Activated naive CD8-positive, alpha-beta T cell treated with anti-CD3 and anti-CD28 coated beads for 36 hours (primary cell): Measurements from ENCODE around the gene MAP3K10. TPM values are rescaled to one million over a fixed set of nuclear protein-coding genes. Genes with fewer than 3 reads are reported as not detected.
"Not testable (repeated sequence)": the region's sequence is repeated elsewhere in the genome, so short reads cannot be mapped to it uniquely, and the experiment has no call there.

ENCODE experiments used
- DNase-seq: peaks from one replicate; pipeline ENCODE4 v3.0.0; 2021
- H3K27ac Mint-ChIP-seq: one replicate; pipeline ENCODE4 v1.8.0; 2022; ENCODE audit warnings: mild to moderate bottlenecking, moderate library complexity, mixed read lengths
- H3K27me3 Mint-ChIP-seq: one replicate; pipeline ENCODE4 v1.8.0; 2022; ENCODE audit warnings: mild to moderate bottlenecking, mixed read lengths
- H3K36me3 Mint-ChIP-seq: one replicate; pipeline ENCODE4 v1.8.0; 2021; ENCODE audit warnings: mild to moderate bottlenecking, mixed read lengths
- H3K4me1 Mint-ChIP-seq: one replicate; pipeline ENCODE4 v1.8.0; 2021; ENCODE audit warnings: mixed read lengths
- H3K4me3 Mint-ChIP-seq: one replicate; pipeline ENCODE4 v1.8.0; 2022; ENCODE audit warnings: mild to moderate bottlenecking, moderate library complexity, mixed read lengths
- H3K9me3 Mint-ChIP-seq: one replicate; pipeline ENCODE4 v1.8.0; 2022; ENCODE audit warnings: mixed read lengths
- total RNA-seq, 2 experiments: library from RNA; stranded (reverse); gene quantifications; one replicate each; pipeline ENCODE4 v1.2.3, GENCODE V29; 2021

The MAP3K10 gene
- total RNA-seq, 2 experiments from 2014 or later: 8.3 to 9.3 TPM

- H3K4me1 Mint-ChIP-seq: peaks cover 10% of the 10 kb centered on the region
- DNase-seq: no peak
- no peak overlapping the region for H3K4me3 Mint-ChIP-seq
- no peak overlapping the region for H3K27ac Mint-ChIP-seq
- no peaks in the 10 kb centered on the region for H3K27me3 Mint-ChIP-seq
- H3K9me3 Mint-ChIP-seq: no peaks in the 10 kb centered on the region
- no peaks in the 10 kb centered on the region for H3K36me3 Mint-ChIP-seq
Measured at GRCh38 chr19:40163541-40164129, 27.6 kb upstream of the MAP3K10 start.

GRCh38 chr19:40165362-40165937 is 25.8 kb upstream of the MAP3K10 start:
- Mint-ChIP-seq H3K4me3 (no peak overlapping the region), H3K27ac (no peak overlapping the region), H3K27me3 (no peaks in the 10 kb centered on the region), H3K36me3 (no peaks in the 10 kb centered on the region), H3K9me3 (no peaks in the 10 kb centered on the region), H3K4me1 (peaks cover 10% of the 10 kb centered on the region)
- peak; percentile 72 for DNase-seq

GRCh38 chr19:40169482-40170302 is 21.5 kb upstream of the MAP3K10 start:
- DNase-seq, H3K27me3 Mint-ChIP-seq, H3K36me3 Mint-ChIP-seq, H3K9me3 Mint-ChIP-seq, H3K4me3 Mint-ChIP-seq, H3K4me1 Mint-ChIP-seq, H3K27ac Mint-ChIP-seq: not testable (repeated sequence)

GRCh38 chr19:40170303-40170989 is 20.8 kb upstream of the MAP3K10 start:
- not testable (repeated sequence) for H3K4me1 Mint-ChIP-seq, DNase-seq, H3K27me3 Mint-ChIP-seq, H3K4me3 Mint-ChIP-seq, H3K36me3 Mint-ChIP-seq, H3K9me3 Mint-ChIP-seq, H3K27ac Mint-ChIP-seq

- not testable (repeated sequence) for H3K4me1 Mint-ChIP-seq, H3K27ac Mint-ChIP-seq
Measured at GRCh38 chr19:40171293-40171692, 19.9 kb upstream of the MAP3K10 start.

GRCh38 chr19:40174092-40174491 is 17.1 kb upstream of the MAP3K10 start:
- Mint-ChIP-seq H3K4me1 (no peaks in the 10 kb centered on the region), H3K9me3 (no peaks in the 10 kb centered on the region), H3K27me3 (no peaks in the 10 kb centered on the region), H3K4me3 (no peak overlapping the region), H3K27ac (no peak overlapping the region), H3K36me3 (no peaks in the 10 kb centered on the region)
- no peak for DNase-seq

More at GRCh38 chr19:40171293-40171692, 19.9 kb upstream of the MAP3K10 start:
- H3K4me3 Mint-ChIP-seq, H3K36me3 Mint-ChIP-seq, H3K9me3 Mint-ChIP-seq, H3K27me3 Mint-ChIP-seq, DNase-seq: not testable (repeated sequence)

- Mint-ChIP-seq H3K4me1 (no peaks in the 10 kb centered on the region), H3K27me3 (peaks cover 10% of the 10 kb centered on the region), H3K27ac (no peak overlapping the region), H3K9me3 (no peaks in the 10 kb centered on the region), H3K36me3 (no peaks in the 10 kb centered on the region), H3K4me3 (no peak overlapping the region)
- no peak for DNase-seq
Measured at GRCh38 chr19:40175820-40176219, 15.4 kb upstream of the MAP3K10 start.

GRCh38 chr19:40177286-40178070 is 13.7 kb upstream of the MAP3K10 start:
- Mint-ChIP-seq H3K4me3 (no peak overlapping the region), H3K4me1 (no peaks in the 10 kb centered on the region), H3K27me3 (peaks cover 10% of the 10 kb centered on the region), H3K27ac (no peak overlapping the region), H3K36me3 (no peaks in the 10 kb centered on the region), H3K9me3 (no peaks in the 10 kb centered on the region)
- no peak for DNase-seq

GRCh38 chr19:40178756-40179155 is 12.5 kb upstream of the MAP3K10 start:
- Mint-ChIP-seq H3K27me3 (peaks cover 10% of the 10 kb centered on the region), H3K4me1 (no peaks in the 10 kb centered on the region), H3K9me3 (no peaks in the 10 kb centered on the region), H3K27ac (no peak overlapping the region), H3K36me3 (no peaks in the 10 kb centered on the region), H3K4me3 (no peak overlapping the region)
- no peak for DNase-seq

- Mint-ChIP-seq H3K4me1 (no peaks in the 10 kb centered on the region), H3K4me3 (no peak overlapping the region), H3K27me3 (peaks cover 10% of the 10 kb centered on the region), H3K27ac (no peak overlapping the region), H3K9me3 (no peaks in the 10 kb centered on the region), H3K36me3 (no peaks in the 10 kb centered on the region)
- DNase-seq: no peak
Measured at GRCh38 chr19:40184273-40184672, 7.0 kb upstream of the MAP3K10 start.

- H3K4me1 Mint-ChIP-seq: peaks cover 23% of the 10 kb centered on the region
- DNase-seq: peak; percentile 40
- H3K36me3 Mint-ChIP-seq: no peaks in the 10 kb centered on the region
- H3K27ac Mint-ChIP-seq: no peak overlapping the region
- peak overlapping the region; percentile 59 for H3K4me3 Mint-ChIP-seq
- H3K9me3 Mint-ChIP-seq: no peaks in the 10 kb centered on the region
- no peaks in the 10 kb centered on the region for H3K27me3 Mint-ChIP-seq
Measured at GRCh38 chr19:40191836-40192646, 815 bp downstream of the MAP3K10 start.

- Mint-ChIP-seq H3K27ac (no peak overlapping the region), H3K9me3 (no peaks in the 10 kb centered on the region)
- no peak for DNase-seq
Measured at GRCh38 chr19:40192758-40193586, 1.7 kb downstream of the MAP3K10 start.

GRCh38 chr19:40193587-40193849 is 2.3 kb downstream of the MAP3K10 start:
- no peak for DNase-seq
- Mint-ChIP-seq H3K27me3 (no peaks in the 10 kb centered on the region), H3K4me3 (no peak overlapping the region), H3K27ac (no peak overlapping the region), H3K9me3 (no peaks in the 10 kb centered on the region), H3K36me3 (no peaks in the 10 kb centered on the region), H3K4me1 (peaks cover 23% of the 10 kb centered on the region)

More at GRCh38 chr19:40192758-40193586, 1.7 kb downstream of the MAP3K10 start:
- no peaks in the 10 kb centered on the region for H3K27me3 Mint-ChIP-seq
- peaks cover 23% of the 10 kb centered on the region for H3K4me1 Mint-ChIP-seq
- H3K36me3 Mint-ChIP-seq: no peaks in the 10 kb centered on the region
- peak overlapping the region; percentile 59 for H3K4me3 Mint-ChIP-seq
